ENCODE data around the gene SMYD3.

SMYD3 gene

GRCh38 chr1:245969283-245969682 is 537.8 kb downstream of the SMYD3 start:
- H3K27ac ChIP-seq, result no peak overlapping the region
- TF ChIP-seq CTCF (IDR thresholded peaks at IDR 0.05), result no peak

GRCh38 chr1:245968775-245969174 is 538.3 kb downstream of the SMYD3 start:
- TF ChIP-seq CTCF (IDR thresholded peaks at IDR 0.05), result no peak
- no peak for DNase-seq (ENCODE audit: low spot score)
- no peak overlapping the region for H3K27ac ChIP-seq
- H3K4me3 ChIP-seq, result no peak overlapping the region

More at GRCh38 chr1:245969283-245969682, 537.8 kb downstream of the SMYD3 start:
- no peak for DNase-seq (ENCODE audit: low spot score)
- H3K4me3 ChIP-seq, result no peak overlapping the region

- no peak for TF ChIP-seq CTCF (IDR thresholded peaks at IDR 0.05)
- Histone ChIP-seq H3K27ac (no peak overlapping the region), H3K4me3 (no peak overlapping the region)
- DNase-seq (ENCODE audit: low spot score), result no peak
Measured at GRCh38 chr1:245965398-245965797, 541.7 kb downstream of the SMYD3 start.

- Histone ChIP-seq H3K4me3 (no peak overlapping the region), H3K27ac (no peak overlapping the region)
- no peak for DNase-seq (ENCODE audit: low spot score)
- no peak for TF ChIP-seq CTCF (IDR thresholded peaks at IDR 0.05)
Measured at GRCh38 chr1:245963649-245964048, 543.4 kb downstream of the SMYD3 start.

- Histone ChIP-seq H3K27ac (no peak overlapping the region), H3K4me3 (no peak overlapping the region)
- no peak for DNase-seq (ENCODE audit: low spot score)
- no peak for TF ChIP-seq CTCF (IDR thresholded peaks at IDR 0.05)
Measured at GRCh38 chr1:245962453-245962852, 544.6 kb downstream of the SMYD3 start.

GRCh38 chr1:245961137-245961540 is 545.9 kb downstream of the SMYD3 start:
- DNase-seq (ENCODE audit: low spot score), result no peak
- TF ChIP-seq CTCF (IDR thresholded peaks at IDR 0.05), result no peak
- H3K4me3 ChIP-seq, result no peak overlapping the region
- no peak overlapping the region for H3K27ac ChIP-seq

- H3K4me3 ChIP-seq, result no peak overlapping the region
- TF ChIP-seq CTCF (IDR thresholded peaks at IDR 0.05), result no peak
- DNase-seq (ENCODE audit: low spot score), result no peak
- H3K27ac ChIP-seq, result no peak overlapping the region
Measured at GRCh38 chr1:245960171-245960570, 546.9 kb downstream of the SMYD3 start.

Measured in coronary artery (tissue), 2 donors.